ENCODE data around the gene NBAS.
A peak's percentile ranks its signal among the peaks of the same experiment; 100 is the strongest.

The NBAS gene

GRCh38 chr2:15548974-15549373, 12.2 kb downstream of the NBAS start:
- Histone ChIP-seq H3K36me3 (ENCODE audit: low read depth) (peaks cover 48% of the 10 kb centered on the region), H3K4me1 (ENCODE audit: insufficient read depth, poor library complexity, severe bottlenecking) (no peaks in the 10 kb centered on the region), H3K9me3 (ENCODE audit: severe bottlenecking) (no peaks in the 10 kb centered on the region), H3K4me3 (ENCODE audit: severe bottlenecking) (no peak overlapping the region), H3K27ac (ENCODE audit: poor library complexity, severe bottlenecking) (no peak overlapping the region), H3K27me3 (ENCODE audit: insufficient read depth, poor library complexity, severe bottlenecking) (no peaks in the 10 kb centered on the region)
- DNase-seq (ENCODE audit: low spot score) (no peak), ATAC-seq (ENCODE audit: low read depth) (no peak)
- TF ChIP-seq CTCF (IDR thresholded peaks at IDR 0.05; ENCODE audit: poor library complexity, severe bottlenecking), result no peak

GRCh38 chr2:15547115-15547876, 13.8 kb downstream of the NBAS start:
- DNase-seq (ENCODE audit: low spot score), result no peak
- no peak overlapping the region for H3K27ac ChIP-seq (ENCODE audit: poor library complexity, severe bottlenecking)

GRCh38 chr2:15546297-15547098, 14.6 kb downstream of the NBAS start:
- H3K4me3 ChIP-seq (ENCODE audit: severe bottlenecking), result no peak overlapping the region
- no peak for DNase-seq (ENCODE audit: low spot score)
- H3K27ac ChIP-seq (ENCODE audit: poor library complexity, severe bottlenecking), result no peak overlapping the region
- no peaks in the 10 kb centered on the region for H3K9me3 ChIP-seq (ENCODE audit: severe bottlenecking)
- H3K27me3 ChIP-seq (ENCODE audit: insufficient read depth, poor library complexity, severe bottlenecking), result no peaks in the 10 kb centered on the region
- H3K36me3 ChIP-seq (ENCODE audit: low read depth), result peaks cover 30% of the 10 kb centered on the region
- ATAC-seq (ENCODE audit: low read depth), result no peak
- no peaks in the 10 kb centered on the region for H3K4me1 ChIP-seq (ENCODE audit: insufficient read depth, poor library complexity, severe bottlenecking)
- TF ChIP-seq CTCF (IDR thresholded peaks at IDR 0.05; ENCODE audit: poor library complexity, severe bottlenecking), result peak; percentile 51

More at GRCh38 chr2:15547115-15547876, 13.8 kb downstream of the NBAS start:
- Histone ChIP-seq H3K9me3 (ENCODE audit: severe bottlenecking) (no peaks in the 10 kb centered on the region), H3K36me3 (ENCODE audit: low read depth) (peaks cover 36% of the 10 kb centered on the region), H3K4me1 (ENCODE audit: insufficient read depth, poor library complexity, severe bottlenecking) (no peaks in the 10 kb centered on the region), H3K27me3 (ENCODE audit: insufficient read depth, poor library complexity, severe bottlenecking) (no peaks in the 10 kb centered on the region), H3K4me3 (ENCODE audit: severe bottlenecking) (no peak overlapping the region)
- no peak for ATAC-seq (ENCODE audit: low read depth)
- no peak for TF ChIP-seq CTCF (IDR thresholded peaks at IDR 0.05; ENCODE audit: poor library complexity, severe bottlenecking)

GRCh38 chr2:15544227-15544626, 16.9 kb downstream of the NBAS start:
- H3K27me3 ChIP-seq (ENCODE audit: insufficient read depth, poor library complexity, severe bottlenecking), result no peaks in the 10 kb centered on the region
- H3K36me3 ChIP-seq (ENCODE audit: low read depth), result peaks cover 19% of the 10 kb centered on the region
- no peaks in the 10 kb centered on the region for H3K9me3 ChIP-seq (ENCODE audit: severe bottlenecking)
- no peaks in the 10 kb centered on the region for H3K4me1 ChIP-seq (ENCODE audit: insufficient read depth, poor library complexity, severe bottlenecking)
- no peak for TF ChIP-seq CTCF (IDR thresholded peaks at IDR 0.05; ENCODE audit: poor library complexity, severe bottlenecking)
- DNase-seq (ENCODE audit: low spot score), result no peak
- no peak for ATAC-seq (ENCODE audit: low read depth)
- H3K27ac ChIP-seq (ENCODE audit: poor library complexity, severe bottlenecking), result no peak overlapping the region
- H3K4me3 ChIP-seq (ENCODE audit: severe bottlenecking), result no peak overlapping the region
